Measurements from ENCODE around the gene ZSCAN2.
"Not testable (repeated sequence)": the region's sequence is repeated elsewhere in the genome, so short reads cannot be mapped to it uniquely, and the experiment has no call there.

The ZSCAN2 gene

DNA sequence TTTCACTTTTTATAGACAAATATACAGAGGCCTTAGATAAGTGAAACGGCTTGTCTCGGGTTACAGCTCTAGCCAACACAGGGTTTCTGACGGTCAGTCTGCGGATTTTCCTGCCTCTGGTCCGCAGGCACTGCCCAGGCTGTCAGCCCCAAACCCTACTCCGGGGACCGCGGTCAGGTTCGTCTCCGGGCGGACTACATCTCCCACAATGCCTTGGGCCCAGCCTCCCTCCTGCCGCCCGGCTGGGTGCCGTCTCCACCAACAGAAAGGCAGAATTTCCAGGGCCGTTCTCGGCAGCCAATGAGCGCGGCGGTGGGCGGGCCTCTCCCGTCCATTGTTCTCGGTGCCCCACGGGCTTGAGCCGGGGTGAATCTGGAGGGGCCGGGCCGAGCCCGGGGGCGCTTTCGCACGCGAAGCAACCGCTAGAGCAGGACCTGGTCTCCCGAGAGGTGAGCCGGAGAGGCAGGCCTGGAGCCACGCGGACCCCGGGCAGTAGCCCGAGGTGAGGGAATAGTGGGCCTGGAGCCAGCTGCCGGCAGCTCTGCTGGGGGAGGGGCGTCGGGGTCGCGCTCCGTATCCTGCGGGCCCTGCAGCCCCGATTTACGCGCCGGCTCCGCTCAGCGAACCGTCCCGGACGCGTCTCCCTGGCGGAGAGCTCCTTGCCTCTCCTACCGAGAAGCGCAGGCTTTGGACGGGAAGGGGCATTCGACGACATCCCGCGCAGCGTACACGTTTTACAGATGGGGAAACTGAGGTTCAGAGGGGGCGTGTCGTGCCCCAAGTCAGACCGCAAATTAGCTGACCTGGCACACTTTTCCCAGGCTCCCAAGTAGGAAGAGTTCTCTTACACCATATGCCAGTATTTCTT, at the start of gene ZSCAN2:
ZSCAN2 (plus strand) TSS at position 323 of the 868 bp plus-strand sequence. CDS start 2,919 bp downstream, outside the sequence.
- peaks cover 10% of the 10 kb centered on the region for H3K36me3 ChIP-seq (ENCODE audit: control insufficient read depth, low read depth, low read length)
- H3K9ac ChIP-seq (ENCODE audit: low read length): peak within 1 kb of the TSS; percentile 87
- H3K4me3 ChIP-seq (ENCODE audit: low read length): peak within 1 kb of the TSS; percentile 90
- H3K27me3 ChIP-seq (ENCODE audit: control insufficient read depth, insufficient read depth, low read length): no peaks in the 10 kb centered on the region
- H3K27ac ChIP-seq (ENCODE audit: low read length): peak within 1 kb of the TSS; percentile 68
- H3K4me1 ChIP-seq (ENCODE audit: control insufficient read depth, low read depth, low read length): peaks cover 28% of the 10 kb centered on the region
- no peaks in the 10 kb centered on the region for H3K9me3 ChIP-seq (ENCODE audit: control insufficient read depth, low read depth, low read length)

DNA sequence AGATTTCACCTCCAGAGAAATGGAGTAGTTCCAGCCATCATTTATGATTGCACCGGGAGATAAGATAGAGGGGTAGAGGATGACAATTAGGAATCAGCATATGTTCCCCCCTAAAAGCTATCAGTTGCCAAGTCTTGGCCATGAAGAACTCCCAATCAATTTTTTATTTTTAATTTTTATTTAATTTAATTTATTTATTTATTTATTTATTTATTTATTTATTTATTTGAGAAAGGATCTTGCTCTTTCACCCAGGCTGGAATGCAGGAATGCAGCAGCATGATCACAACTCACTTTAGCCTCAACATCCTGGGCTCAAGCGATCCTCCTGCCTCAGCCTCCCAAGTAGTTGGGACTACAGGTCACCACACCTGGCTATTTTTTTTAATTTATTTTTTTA, 49.2 kb upstream of the ZSCAN2 start:
- not testable (repeated sequence) for H3K4me1 ChIP-seq (ENCODE audit: control insufficient read depth, low read depth, low read length); H3K9me3 ChIP-seq (ENCODE audit: control insufficient read depth, low read depth, low read length); H3K36me3 ChIP-seq (ENCODE audit: control insufficient read depth, low read depth, low read length); H3K9ac ChIP-seq (ENCODE audit: low read length); H3K27me3 ChIP-seq (ENCODE audit: control insufficient read depth, insufficient read depth, low read length); H3K27ac ChIP-seq (ENCODE audit: low read length); H3K4me3 ChIP-seq (ENCODE audit: low read length)

DNA sequence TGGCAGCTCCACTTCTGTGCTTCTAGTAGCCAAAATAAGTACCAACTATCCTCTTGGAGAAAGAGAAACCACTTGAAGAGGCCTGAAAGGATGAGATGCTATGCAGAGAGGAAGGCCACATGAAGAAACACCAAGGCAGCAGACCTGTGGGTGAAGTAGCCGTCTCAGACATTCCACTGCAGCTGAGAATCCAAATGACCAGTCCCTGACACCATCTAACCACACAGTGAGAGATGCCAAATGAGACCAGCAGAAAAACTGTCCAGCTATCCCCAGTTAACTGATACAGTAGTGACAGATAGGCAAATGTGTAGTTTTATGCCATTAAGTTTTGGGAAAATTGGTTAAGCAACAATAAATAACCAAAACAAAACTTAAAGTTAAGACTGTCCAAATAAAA, 47.9 kb upstream of the ZSCAN2 start:
- Histone ChIP-seq H3K27ac (ENCODE audit: low read length) (no peak overlapping the region), H3K9me3 (ENCODE audit: control insufficient read depth, low read depth, low read length) (no peaks in the 10 kb centered on the region), H3K36me3 (ENCODE audit: control insufficient read depth, low read depth, low read length) (no peaks in the 10 kb centered on the region), H3K4me1 (ENCODE audit: control insufficient read depth, low read depth, low read length) (no peaks in the 10 kb centered on the region), H3K9ac (ENCODE audit: low read length) (no peak overlapping the region), H3K27me3 (ENCODE audit: control insufficient read depth, insufficient read depth, low read length) (no peaks in the 10 kb centered on the region), H3K4me3 (ENCODE audit: low read length) (no peak overlapping the region)

DNA sequence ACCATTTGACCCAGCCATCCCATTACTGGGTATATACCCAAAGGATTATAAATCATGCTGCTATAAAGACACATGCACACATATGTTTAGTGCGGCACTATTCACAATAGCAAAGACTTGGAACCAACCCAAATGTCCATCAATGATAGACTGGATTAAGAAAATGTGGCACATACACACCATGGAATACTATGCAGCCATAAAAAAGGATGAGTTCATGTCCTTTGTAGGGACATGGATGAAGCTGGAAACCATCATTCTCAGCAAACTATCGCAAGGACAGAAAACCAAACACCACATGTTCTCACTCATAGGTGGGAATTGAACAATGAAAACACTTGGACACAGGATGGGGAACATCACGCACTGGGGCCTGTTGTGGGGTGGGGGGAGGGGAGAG, 44.1 kb upstream of the ZSCAN2 start:
- not testable (repeated sequence) for H3K9me3 ChIP-seq (ENCODE audit: control insufficient read depth, low read depth, low read length); H3K4me1 ChIP-seq (ENCODE audit: control insufficient read depth, low read depth, low read length); H3K36me3 ChIP-seq (ENCODE audit: control insufficient read depth, low read depth, low read length); H3K27me3 ChIP-seq (ENCODE audit: control insufficient read depth, insufficient read depth, low read length); H3K9ac ChIP-seq (ENCODE audit: low read length); H3K4me3 ChIP-seq (ENCODE audit: low read length); H3K27ac ChIP-seq (ENCODE audit: low read length)

GRCh38 chr15:84568021-84568420, 32.8 kb upstream of the ZSCAN2 start:
- not testable (repeated sequence) for H3K9me3 ChIP-seq (ENCODE audit: control insufficient read depth, low read depth, low read length); H3K4me1 ChIP-seq (ENCODE audit: control insufficient read depth, low read depth, low read length); H3K9ac ChIP-seq (ENCODE audit: low read length); H3K27ac ChIP-seq (ENCODE audit: low read length); H3K27me3 ChIP-seq (ENCODE audit: control insufficient read depth, insufficient read depth, low read length); H3K36me3 ChIP-seq (ENCODE audit: control insufficient read depth, low read depth, low read length); H3K4me3 ChIP-seq (ENCODE audit: low read length)

GRCh38 chr15:84570164-84570735, 30.6 kb upstream of the ZSCAN2 start:
- H3K4me3 ChIP-seq (ENCODE audit: low read length): peak overlapping the region; percentile 65
- no peak overlapping the region for H3K27ac ChIP-seq (ENCODE audit: low read length)
- H3K4me1 ChIP-seq (ENCODE audit: control insufficient read depth, low read depth, low read length): no peaks in the 10 kb centered on the region
- H3K9me3 ChIP-seq (ENCODE audit: control insufficient read depth, low read depth, low read length): no peaks in the 10 kb centered on the region
- H3K9ac ChIP-seq (ENCODE audit: low read length): peak overlapping the region; percentile 62
- H3K27me3 ChIP-seq (ENCODE audit: control insufficient read depth, insufficient read depth, low read length): peaks cover 4% of the 10 kb centered on the region
- no peaks in the 10 kb centered on the region for H3K36me3 ChIP-seq (ENCODE audit: control insufficient read depth, low read depth, low read length)

DNA sequence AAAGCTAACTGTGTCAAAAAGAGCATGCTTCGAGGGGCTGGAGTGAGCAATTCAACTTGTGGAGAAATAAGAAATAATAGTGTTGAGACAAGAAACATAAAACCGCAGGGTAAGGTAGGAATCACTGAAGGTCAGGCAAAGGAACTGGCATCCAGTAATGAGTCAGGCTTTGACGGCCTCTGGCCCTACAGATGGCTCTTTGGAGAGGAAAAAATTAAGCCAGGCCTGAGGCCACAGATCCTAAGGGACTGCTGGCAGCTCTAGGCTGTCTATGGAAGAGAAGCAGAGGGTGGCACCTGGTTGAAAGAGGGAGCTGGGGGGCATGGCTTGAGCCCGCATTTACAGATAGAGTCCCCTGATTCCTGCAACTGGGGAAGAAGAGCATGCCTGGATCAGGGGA, 28.6 kb upstream of the ZSCAN2 start:
- H3K27me3 ChIP-seq (ENCODE audit: control insufficient read depth, insufficient read depth, low read length): peaks cover 4% of the 10 kb centered on the region
- no peaks in the 10 kb centered on the region for H3K4me1 ChIP-seq (ENCODE audit: control insufficient read depth, low read depth, low read length)
- H3K27ac ChIP-seq (ENCODE audit: low read length): no peak overlapping the region
- no peaks in the 10 kb centered on the region for H3K9me3 ChIP-seq (ENCODE audit: control insufficient read depth, low read depth, low read length)
- no peaks in the 10 kb centered on the region for H3K36me3 ChIP-seq (ENCODE audit: control insufficient read depth, low read depth, low read length)
- H3K4me3 ChIP-seq (ENCODE audit: low read length): no peak overlapping the region
- H3K9ac ChIP-seq (ENCODE audit: low read length): no peak overlapping the region

- H3K4me1 ChIP-seq (ENCODE audit: control insufficient read depth, low read depth, low read length): no peaks in the 10 kb centered on the region
- H3K27me3 ChIP-seq (ENCODE audit: control insufficient read depth, insufficient read depth, low read length): no peaks in the 10 kb centered on the region
- no peak overlapping the region for H3K27ac ChIP-seq (ENCODE audit: low read length)
- H3K4me3 ChIP-seq (ENCODE audit: low read length): no peak overlapping the region
- H3K36me3 ChIP-seq (ENCODE audit: control insufficient read depth, low read depth, low read length): no peaks in the 10 kb centered on the region
- no peak overlapping the region for H3K9ac ChIP-seq (ENCODE audit: low read length)
- no peaks in the 10 kb centered on the region for H3K9me3 ChIP-seq (ENCODE audit: control insufficient read depth, low read depth, low read length)
Observed at GRCh38 chr15:84575493-84575892, 25.3 kb upstream of the ZSCAN2 start.

- not testable (repeated sequence) for H3K4me1 ChIP-seq (ENCODE audit: control insufficient read depth, low read depth, low read length); H3K4me3 ChIP-seq (ENCODE audit: low read length); H3K27ac ChIP-seq (ENCODE audit: low read length); H3K27me3 ChIP-seq (ENCODE audit: control insufficient read depth, insufficient read depth, low read length); H3K36me3 ChIP-seq (ENCODE audit: control insufficient read depth, low read depth, low read length); H3K9ac ChIP-seq (ENCODE audit: low read length); H3K9me3 ChIP-seq (ENCODE audit: control insufficient read depth, low read depth, low read length)
Observed at GRCh38 chr15:84577891-84578290, 22.9 kb upstream of the ZSCAN2 start.

DNA sequence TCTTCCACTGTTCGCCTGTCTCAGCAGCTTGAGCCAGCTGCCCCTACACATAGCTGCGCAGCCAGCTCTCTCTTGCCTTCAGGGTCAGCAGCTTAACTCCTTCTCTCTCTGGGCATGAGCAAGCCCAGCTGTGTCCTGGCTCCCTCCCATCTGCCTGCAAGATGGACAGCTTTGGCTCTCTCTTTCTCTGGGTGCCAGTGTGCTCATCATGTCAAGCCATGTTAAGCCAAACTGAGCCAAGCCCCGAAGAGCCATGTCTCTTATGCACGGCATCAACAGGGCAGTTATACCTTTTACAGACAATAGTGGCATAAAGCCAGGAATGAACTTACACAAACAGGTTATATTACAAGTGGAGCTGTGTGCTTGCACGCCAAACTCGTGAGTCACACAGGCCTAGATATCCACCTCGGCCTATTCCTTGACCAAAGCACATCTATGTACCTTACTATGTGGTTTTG, 21.5 kb upstream of the ZSCAN2 start:
- not testable (repeated sequence) for H3K27me3 ChIP-seq (ENCODE audit: control insufficient read depth, insufficient read depth, low read length); H3K27ac ChIP-seq (ENCODE audit: low read length); H3K36me3 ChIP-seq (ENCODE audit: control insufficient read depth, low read depth, low read length); H3K9me3 ChIP-seq (ENCODE audit: control insufficient read depth, low read depth, low read length); H3K9ac ChIP-seq (ENCODE audit: low read length); H3K4me1 ChIP-seq (ENCODE audit: control insufficient read depth, low read depth, low read length); H3K4me3 ChIP-seq (ENCODE audit: low read length)

- H3K9ac ChIP-seq (ENCODE audit: low read length); H3K4me1 ChIP-seq (ENCODE audit: control insufficient read depth, low read depth, low read length); H3K9me3 ChIP-seq (ENCODE audit: control insufficient read depth, low read depth, low read length); H3K4me3 ChIP-seq (ENCODE audit: low read length); H3K36me3 ChIP-seq (ENCODE audit: control insufficient read depth, low read depth, low read length); H3K27me3 ChIP-seq (ENCODE audit: control insufficient read depth, insufficient read depth, low read length); H3K27ac ChIP-seq (ENCODE audit: low read length): not testable (repeated sequence)
Observed at GRCh38 chr15:84581676-84582428, 19.0 kb upstream of the ZSCAN2 start.
